HG03378 (cell line): ENCODE data around the gene SLC32A1.

ENCODE experiments used
- ATAC-seq: cut with Tn5 transposase; IDR thresholded peaks from one replicate; pipeline ENCODE4 v1.9.1; 2021; ENCODE audit warnings: mild to moderate bottlenecking, moderate library complexity; ENCODE audit not compliant: unreplicated experiment

Gene SLC32A1

DNA sequence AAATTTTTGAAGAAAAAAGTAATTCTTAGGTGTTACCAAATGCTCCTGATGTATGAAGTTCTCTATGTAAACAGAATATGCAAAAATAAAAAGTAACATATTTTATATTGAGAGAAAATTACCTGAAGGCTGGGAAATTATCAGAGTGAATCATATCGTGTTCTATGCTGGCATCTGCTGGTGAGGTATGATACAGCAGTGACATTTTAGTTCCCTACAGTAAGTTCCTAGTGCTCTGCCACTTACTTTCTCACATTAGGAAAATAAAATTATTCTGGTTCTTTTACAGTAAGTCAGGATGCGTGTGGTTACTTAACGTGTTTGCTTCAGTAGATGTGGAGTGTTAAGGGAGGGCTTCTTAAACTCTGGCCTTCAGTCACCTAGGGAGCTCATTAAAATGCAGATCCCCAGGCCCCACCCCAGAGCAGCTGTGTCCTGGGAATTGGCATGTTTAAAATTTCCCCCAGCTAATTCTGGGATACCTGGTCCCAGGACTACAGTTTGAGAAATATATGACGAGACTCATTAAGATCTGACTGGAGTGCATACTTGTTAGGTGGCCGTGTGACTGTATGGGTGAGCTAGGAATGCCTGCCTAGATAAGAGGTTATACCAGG, 27.2 kb downstream of the SLC32A1 start:
- no peak for ATAC-seq

DNA sequence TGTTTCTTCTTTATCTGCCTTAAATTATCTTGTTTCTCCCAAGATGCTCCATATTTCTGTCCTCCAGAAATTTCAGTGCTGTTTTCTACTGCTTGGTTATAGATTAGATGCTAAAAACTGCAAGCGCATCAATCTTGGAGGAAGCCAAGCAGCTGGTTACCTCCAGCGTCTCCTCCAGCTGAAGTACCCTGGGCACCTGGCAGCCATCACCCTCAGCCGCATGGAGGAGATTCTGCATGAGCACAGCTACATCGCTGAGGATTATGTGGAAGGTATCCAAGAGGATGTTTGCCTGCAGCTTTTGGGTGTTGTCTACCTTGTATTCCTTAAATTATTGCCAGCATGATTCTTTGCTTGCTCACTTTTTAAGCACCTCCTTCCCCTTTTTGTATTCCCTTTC, 27.7 kb downstream of the SLC32A1 start:
- no peak for ATAC-seq

DNA sequence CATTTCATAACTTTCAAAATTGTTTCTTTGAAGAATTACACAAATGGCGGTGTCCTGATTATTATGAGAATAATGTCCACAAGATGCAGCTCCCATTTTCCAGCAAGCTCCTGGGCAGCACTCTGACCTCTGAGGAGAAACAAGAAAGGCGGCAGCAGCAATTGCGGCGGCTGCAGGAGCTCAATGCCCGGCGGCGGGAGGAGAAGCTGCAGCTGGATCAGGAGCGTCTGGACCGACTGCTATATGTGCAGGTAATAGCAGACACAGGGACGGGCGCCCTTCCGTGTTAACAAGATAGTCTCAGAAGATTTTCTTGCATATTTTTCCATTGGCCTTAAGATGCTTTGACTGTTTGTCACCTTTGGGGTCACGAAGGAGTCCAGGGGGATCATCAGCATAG, 30.6 kb downstream of the SLC32A1 start:
- no peak for ATAC-seq

DNA sequence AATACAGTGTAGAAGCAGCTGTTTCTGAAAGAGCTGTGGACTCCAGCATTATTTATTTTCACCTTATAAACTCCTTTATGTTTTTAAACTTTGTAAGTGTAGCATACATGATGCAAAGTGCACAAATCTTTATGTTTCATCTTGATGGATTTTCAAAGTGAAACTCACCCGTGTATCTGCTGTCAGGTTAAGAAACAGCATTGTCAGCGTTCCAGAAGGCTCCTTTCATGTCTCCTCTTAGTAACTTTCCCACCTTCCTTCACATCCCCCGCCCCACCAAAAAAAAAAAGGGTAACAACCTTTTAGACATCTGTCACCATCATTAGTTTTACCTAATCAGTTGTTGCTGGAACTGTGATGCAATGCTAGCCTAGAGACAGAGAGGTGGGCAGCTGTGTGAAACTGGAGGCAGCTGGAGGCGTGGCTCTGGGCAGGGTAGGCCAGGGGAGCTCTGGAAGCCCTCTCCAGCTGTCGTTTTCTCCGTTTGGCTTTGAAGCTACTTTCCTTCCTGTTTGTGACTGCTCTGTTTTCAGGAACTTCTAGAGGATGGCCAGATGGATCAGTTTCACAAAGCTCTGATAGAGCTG, 31.1 kb downstream of the SLC32A1 start:
- no peak for ATAC-seq

DNA sequence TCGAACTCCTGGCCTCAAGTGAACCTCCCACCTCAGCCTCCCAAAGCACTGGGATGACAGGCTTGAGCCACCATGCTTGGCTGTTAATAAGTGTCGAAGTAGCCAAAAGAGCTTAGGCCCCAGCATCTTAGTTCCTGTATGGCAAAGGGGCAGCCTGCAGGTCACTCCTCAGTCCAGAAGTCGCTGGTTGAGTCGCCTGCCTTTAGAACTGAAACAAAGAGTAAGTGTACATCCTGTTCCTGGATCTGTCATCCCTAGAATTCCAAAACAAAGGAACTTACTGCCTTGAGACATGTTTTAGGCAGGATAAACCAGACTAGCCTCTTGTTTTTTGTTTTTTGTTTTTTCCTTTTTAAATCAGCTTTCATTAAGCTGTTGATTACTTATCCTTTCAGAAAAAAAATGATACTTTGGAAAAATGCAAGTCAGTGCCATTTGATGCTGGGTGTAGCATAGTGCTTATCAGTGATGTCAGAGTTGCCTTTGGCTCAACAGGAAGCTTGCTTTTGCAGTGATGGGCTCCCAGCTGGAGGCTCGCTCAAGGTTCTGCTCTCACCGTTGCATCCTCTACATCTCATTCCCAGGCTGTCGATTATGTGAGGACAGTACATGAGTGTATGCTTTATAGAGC, 33.0 kb downstream of the SLC32A1 start:
- no peak for ATAC-seq

DNA sequence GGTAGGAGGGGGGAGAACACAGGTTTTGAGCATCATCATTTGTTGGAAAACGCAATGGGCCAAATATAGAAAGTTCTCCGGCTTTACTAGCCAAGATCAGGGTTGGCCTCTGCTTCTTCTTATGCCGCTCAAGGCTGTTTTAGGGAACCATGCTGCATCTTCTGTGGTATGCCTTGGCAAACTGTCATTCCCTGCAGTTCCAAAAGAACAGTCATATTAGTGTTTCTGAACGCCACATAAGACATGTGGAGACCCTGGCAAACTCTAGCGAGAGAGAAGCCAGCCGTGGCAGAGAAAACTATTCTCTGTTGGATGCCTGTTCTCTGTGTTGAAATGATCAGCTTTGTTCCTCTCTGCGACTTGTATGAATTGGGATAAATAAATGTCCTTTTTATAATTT, 34.8 kb downstream of the SLC32A1 start:
- ATAC-seq, result no peak

DNA sequence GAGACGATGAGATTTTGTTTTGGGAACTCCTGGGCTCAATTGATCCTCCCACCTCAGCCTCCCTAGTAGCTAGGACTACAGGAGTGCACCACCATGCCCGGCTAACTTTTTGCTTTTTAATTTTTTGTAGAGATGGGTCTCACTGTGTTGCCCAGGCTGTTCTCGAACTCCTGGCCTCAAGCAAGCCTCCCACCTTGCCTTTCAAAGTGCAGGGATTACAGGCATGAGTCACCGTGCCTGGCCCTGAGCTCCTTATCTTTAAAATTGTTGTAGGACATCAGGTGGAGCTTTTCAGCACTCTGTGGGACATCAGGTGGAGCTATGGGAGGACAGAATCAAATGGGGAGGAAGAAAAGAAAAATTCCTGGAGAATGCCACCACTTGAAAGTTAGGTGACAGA, 36.7 kb downstream of the SLC32A1 start:
- ATAC-seq, result no peak

DNA sequence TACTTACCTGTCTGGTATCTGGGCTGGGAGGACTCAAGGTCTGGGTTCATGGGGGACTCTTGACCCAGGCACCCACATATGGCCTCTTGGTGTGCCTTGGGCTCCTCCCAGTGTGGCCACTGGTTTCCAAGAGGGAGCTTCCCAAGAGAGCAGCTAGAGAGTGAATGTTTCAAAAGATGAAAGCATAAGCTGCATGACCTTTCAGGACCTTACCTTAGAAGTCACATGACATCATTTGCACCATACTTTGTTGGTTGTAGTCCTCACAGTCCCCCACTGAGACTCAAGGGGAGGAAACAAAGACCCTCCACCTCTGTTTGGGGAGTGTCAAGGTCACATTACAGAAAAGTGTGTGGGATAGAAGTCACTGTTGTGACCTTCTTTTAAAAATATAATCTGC, 37.9 kb downstream of the SLC32A1 start:
- ATAC-seq, result no peak

DNA sequence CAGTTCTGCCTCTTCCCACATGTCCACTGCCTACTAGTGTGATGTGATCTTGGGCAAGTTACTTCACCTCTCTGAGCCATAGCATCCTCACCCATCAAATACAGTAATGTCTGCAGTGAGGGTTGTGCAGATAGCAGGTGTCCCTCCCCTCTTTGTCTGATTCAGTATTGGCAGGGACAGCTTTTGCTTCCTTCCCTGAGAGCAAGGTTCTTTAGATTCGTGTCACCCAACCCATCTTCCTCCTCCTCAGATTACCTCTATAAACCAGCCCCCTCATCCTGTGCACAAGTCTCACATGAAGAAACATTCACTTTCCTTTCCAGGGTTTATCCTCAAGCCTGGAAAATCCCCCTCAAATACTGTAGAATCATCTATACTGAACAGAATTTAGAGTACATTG, 39.3 kb downstream of the SLC32A1 start:
- no peak for ATAC-seq

DNA sequence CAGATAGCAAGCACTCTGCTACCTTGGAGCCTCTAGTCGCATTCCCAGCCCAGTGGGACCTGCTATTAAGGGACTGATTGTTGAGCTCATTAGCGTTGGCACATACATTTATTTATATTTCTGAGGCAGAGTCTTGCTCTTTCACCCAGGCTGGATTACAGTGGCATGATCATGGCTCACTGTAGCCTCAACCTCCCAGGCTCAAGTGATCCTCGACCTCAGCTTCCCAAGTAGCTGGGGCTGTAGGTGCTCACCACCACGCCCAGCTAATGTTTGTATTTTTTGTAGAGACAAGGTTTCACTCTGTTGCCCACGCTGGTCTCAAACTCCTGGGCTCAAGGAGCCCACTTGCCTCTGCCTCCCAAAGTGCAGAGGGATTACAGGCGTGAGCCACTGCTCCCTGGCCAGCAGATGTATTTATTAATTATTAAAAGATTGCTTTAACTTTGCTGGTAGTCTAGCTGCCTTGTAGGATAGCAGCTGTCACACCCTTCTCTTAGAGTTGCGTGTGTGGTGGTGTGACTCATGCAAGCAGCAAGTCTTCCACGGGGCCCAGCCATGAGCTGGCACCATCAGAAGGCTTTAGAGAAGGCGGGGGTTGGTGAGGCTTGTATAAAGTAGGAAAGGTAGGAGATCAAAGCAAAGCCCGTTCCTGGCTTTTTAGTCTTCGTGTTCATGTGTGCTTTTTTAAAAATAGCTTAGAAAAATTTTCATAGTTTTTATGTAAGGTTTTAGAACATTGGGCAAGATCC, 40.5 kb downstream of the SLC32A1 start:
- ATAC-seq, result no peak

DNA sequence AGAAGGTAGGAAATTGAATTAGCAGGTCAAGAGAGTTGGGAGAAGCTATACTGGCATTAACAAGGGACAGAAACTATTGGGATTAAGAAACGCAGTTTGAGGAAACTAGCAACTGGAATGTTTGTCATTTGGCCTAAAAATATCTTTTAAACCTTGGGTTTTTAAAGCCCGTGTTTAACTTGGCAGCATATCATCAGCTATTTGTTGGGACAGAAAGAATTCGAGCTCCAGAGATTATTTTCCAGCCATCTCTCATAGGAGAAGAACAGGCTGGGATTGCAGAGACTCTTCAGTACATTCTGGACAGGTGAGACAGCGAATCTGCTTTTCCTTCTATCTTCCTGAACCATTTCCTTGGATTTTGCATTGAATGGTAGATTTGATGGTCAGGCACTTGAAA, 41.8 kb downstream of the SLC32A1 start:
- ATAC-seq, result no peak

DNA sequence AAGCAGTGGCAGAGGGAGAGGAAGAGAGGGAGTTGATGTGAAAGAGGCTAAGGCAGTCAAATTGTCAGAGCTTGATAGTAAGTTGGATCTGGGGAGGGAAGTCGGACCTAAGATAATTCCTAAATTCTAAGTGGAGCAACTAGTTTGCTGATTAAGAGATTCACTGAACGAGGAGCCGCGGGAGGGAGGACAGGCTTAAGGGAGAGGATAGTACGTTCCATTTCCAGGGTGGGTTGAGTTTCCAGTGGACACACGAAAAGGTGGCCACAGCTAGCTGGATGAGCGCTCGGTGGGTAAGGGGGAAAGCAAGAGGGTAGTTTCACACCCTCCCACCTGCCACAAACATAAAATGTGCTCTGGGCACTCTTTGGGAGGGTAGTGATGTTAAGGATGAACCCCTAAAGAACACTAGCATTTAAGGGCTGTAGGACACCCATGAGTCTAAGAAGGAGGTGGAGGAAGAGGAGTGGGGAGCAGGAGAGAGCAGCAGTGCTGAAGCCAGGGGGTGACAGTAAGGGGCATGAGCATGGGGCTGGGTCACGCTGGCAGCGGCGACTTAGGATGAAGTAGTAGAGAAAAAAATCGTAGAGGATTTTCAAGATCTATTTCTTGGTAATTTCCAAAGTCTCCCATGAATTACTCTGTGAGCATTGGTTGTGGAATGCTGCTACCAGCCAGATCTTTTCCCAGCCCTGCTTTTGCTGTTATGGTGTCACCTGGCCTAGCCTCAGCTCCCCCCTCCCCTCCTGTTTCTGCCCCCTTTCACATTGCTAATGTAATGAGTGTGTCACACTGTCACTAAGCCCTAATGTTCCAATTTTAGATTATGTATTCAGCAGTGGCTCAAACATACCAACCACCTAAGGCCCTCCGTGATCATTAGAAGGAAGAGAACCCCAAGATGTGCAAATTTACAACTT, 45.4 kb downstream of the SLC32A1 start:
- no peak for ATAC-seq

DNA sequence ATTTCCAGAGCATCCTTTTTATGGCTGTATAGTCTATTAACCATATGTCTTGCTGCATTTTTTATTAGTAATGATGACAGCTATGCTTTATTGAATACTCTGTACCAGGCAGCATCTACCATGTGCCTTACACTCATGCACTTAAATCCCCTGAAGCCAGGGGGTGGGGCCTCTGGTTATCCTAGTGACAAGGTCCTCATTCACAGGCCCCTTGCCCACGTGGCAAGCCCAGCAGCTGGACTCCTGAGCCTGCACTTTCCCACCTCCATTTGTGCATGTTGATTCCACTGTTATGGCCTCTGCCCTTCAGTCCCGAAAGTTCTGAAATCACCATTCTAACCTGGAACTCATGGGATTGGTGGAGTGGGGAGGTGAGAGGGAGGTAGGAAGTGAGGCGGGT, 46.3 kb downstream of the SLC32A1 start:
- no peak for ATAC-seq

DNA sequence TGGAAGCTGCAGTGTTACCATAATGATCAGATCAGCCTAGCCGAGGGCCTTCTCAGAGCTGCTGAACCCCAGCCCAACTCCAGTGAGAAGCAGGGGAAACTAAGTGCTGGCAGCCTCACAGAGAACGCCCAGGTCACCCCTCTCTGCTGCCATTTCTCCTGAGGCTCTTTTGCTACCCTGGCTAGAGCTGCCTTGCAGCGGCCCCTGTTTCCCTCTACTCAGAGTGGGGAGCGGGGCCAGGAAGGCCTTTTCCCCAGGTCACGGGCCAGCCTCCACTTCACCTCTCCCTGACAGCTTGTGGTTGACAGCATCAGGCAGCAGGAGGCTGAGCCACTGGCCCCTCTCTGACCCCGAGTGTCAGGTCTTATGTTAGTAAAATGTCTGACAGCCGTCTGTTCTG, 46.7 kb downstream of the SLC32A1 start:
- no peak for ATAC-seq

DNA sequence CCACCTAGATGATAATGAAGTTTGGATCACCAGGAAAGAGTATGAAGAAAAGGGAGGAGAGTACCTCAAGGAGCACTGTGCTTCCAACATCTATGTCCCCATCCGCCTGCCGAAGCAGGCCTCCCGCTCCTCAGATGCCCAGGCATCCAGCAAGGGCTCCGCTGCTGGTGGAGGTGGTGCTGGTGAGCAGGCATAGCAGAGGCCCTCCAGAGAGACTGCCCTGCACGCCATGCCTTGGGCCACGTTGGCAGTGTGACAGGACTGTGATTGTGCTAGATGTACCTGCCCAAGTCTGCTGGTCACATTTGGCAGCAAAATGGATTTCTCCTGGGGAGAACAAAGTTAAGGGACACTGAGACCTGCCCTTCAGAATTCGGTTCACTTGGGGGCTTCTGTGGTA, 47.3 kb downstream of the SLC32A1 start:
- ATAC-seq, result no peak

DNA sequence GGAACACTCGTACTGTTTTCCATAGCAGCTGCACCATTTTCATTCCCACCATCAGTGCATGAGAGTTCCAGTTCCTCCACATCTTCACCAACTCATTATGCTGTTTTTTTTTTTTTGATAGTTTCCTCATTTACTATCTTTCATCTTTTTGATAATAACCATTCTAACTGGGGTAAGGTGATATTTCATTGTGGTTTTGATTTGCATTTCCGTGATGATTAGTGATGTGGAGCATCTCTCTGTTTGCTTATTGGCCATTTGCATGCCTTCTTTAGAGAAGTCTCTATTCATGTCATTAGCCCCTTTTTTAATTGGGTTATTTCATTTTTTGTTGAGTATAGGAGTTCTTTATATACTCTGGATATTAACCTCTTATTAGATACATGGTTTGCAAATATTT, 49.9 kb downstream of the SLC32A1 start:
- no peak for ATAC-seq

DNA sequence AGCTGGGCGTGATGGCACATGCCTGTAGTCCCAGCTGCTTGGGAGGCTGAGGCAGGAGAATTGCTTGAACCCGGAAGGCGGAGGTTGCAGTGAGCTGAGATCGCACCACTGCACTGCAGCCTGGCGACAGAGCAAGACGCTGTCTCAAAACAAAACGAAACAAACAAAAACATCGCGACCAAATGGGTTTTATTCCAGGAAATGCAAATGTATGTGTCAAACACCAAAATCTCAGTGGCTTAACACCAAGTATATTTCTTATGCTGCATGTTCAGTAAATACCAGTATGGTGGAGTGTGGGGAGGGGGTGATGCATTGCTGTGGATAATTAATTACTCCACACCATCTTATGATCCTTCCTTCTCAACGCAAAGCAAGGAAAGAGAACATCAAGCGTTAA, 52.1 kb downstream of the SLC32A1 start:
- ATAC-seq, result no peak
